Activated T-cell treated with anti-CD3 and anti-CD28 coated beads, Interleukin-2, amount 50 U/mL, for 1 hour (primary cell): ENCODE results near the gene CLDN9.

Experiments
- DNase-seq: peaks from one replicate; pipeline ENCODE4 v3.0.0-alpha.2; 2020

Gene CLDN9

DNA sequence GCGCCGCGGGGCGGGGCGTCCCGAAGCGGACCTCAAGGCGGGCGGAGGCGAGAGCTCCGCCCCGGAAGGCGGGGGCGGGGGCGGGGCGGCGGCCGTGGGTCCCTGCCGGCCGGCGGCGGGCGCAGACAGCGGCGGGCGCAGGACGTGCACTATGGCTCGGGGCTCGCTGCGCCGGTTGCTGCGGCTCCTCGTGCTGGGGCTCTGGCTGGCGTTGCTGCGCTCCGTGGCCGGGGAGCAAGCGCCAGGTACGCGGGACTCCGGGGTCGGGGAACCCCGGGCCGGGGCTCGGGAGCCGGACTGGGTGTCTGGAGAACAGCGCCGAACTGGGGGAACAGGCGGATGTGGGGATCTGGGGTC lies 7.5 kb downstream of the CLDN9 start, which contains the start of gene TNFRSF12A:
Gene TNFRSF12A (plus strand): TSS at position 122 of the 357 bp plus-strand sequence. CDS start 30 bp downstream, at position 152.
- DNase-seq: peak; percentile 73

DNA sequence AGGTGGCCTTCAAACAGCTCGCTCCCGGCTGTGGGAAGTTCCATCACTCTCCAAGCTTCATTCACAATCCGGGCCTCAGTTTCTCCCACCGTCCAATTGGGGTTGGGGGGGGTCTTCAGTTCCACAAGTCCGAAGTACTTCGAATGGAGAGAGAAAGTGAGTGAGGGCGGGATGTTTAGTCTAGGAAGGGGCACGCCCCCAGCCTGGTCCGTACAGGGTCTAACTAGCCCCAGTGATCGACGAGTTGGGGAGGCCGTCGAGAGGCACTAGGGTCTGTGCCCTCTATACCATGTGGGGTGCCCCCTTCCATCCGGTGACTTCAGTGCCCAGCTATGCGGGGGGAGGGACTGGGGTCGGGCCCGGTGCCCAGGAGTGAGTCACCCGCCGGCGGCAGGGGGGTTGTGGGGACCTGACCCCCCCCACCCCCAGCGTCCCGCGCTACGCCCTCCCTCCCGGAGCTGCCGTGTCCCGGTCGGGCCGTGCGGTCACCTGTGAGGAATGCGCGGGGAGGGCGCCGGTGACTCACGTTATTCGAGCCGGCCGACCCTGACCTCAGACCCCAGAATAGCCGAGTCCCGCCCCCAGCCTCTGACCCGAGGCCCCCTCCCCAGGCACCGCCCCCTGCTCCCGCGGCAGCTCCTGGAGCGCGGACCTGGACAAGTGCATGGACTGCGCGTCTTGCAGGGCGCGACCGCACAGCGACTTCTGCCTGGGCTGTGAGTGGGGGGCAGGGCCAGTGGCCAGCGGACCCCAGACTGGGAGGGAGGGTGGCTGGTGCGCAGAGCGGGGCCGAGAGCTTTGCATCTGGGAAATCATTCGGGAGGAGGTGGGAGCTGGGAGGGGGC lies 8.1 kb downstream of the CLDN9 start:
- DNase-seq: peak; percentile 81

DNA sequence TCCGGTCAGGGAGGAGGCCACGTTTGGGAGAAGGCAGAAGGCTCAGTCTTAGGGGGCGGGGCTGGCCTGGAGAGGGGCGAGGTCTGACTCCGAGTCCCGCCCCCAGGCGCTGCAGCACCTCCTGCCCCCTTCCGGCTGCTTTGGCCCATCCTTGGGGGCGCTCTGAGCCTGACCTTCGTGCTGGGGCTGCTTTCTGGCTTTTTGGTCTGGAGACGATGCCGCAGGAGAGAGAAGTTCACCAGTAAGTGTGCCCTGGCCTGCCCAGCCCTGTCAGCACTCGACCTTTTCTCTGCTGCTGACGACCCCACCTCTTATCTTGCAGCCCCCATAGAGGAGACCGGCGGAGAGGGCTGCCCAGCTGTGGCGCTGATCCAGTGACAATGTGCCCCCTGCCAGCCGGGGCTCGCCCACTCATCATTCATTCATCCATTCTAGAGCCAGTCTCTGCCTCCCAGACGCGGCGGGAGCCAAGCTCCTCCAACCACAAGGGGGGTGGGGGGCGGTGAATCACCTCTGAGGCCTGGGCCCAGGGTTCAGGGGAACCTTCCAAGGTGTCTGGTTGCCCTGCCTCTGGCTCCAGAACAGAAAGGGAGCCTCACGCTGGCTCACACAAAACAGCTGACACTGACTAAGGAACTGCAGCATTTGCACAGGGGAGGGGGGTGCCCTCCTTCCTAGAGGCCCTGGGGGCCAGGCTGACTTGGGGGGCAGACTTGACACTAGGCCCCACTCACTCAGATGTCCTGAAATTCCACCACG lies 8.9 kb downstream of the CLDN9 start:
- peak; percentile 84 for DNase-seq

DNA sequence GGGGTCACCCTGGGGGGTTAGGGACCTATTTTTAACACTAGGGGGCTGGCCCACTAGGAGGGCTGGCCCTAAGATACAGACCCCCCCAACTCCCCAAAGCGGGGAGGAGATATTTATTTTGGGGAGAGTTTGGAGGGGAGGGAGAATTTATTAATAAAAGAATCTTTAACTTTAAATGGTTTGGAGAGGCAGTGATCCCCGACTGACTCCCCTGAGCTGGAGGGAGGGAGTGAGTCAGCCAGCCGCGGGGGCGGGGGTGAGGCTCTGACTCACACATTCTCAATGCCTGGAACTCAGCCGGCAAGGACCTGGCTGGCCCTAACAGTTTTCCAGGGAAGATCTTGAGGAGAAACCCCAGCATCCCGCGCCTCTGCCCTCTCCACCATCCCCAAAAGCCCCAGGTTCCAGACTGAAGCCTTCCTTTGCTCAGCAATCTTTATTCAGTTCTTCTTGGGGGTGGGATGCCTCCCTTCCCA lies 9.5 kb downstream of the CLDN9 start:
- DNase-seq: peak; percentile 87

DNA sequence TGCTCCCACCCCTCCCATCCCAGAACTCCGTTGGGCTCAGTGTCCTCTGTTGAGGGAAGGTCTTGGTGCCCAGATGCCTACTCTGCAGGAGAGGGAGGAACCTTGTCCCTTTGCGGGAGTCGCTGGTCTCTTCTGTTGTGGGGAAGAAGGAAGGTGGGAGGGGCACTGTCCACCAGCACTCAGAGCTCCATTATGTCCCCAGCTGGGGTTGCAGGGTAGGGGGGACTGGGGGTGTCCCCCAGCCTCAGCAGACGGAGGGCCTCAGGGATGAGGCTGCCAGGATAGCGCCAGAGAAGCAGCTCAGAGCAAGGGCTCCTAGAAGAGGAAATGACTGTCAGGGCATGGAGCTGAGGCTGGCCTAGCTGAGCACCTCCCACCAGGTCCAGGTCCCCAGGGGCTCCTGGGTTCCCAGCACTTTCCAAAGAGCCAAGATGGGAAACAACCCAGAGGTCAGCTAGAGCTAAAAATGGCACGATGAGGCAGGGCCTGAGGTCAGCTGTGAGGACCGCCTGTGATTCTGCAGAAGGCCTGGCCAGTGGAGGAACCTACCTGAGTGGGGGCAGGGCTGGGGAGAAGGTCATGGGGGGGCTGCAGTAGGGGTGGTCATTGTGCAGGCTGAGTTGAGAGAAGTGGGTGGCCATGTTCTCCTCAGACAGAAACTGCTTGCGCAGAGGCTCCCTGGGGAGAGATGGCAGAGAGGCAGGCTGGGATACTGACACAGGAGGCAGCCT lies 10.1 kb downstream of the CLDN9 start:
- peak; percentile 46 for DNase-seq

DNA sequence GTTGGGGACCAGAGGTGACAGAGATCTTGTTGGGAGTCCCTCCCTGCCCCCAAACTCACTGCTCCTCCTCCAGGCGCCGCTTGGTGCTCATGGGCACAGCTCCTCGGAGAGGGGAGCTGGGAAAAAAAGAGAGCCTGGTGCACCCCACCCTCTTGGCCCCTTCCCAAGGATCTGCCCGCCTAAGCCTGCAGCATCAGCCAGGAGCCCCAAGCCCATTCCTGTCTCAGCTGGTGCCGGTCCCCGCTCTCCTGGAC lies 10.6 kb downstream of the CLDN9 start:
- DNase-seq: peak; percentile 59

DNA sequence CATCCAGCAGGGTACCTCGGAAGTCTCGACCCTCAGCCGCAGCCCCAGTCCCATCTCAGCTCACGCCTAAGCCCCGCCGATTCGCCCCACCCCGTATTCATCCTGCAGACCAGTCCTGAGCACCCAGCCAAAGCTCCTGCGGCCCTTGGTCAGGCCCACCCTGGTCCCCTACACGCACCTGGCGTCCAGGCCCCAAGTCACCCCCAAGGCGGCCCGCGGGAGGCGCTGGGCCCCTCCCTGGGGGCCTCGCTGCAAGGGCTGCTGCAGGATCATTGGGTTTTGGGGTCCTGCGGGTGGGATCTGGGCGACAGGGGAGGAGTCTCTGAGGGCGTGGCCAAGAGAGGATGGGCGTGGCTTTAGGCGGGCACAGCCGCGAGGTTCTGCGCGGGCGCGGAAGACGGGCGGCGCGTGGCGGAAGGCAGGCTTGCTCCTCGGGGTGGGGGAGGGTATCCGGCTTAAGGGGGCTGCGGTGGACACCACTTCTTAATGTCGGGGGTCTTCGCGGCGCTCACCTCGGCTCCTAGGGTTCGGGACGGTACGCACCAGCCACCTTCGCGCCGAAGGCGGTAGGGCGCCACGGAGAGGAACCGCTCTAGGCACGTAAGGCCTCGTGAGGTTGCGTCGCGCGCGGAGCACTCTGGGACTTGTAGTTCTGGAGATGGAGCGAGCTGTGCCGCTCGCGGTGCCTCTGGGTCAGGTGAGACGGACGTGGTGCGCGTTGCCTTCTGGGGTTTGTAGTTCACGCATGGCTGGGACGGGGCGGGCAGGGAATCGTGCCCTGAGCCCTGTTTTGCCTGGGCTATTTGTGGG lies 11.2 kb downstream of the CLDN9 start, which contains the start of the genes HCFC1R1 and THOC6:
Gene HCFC1R1 (minus strand): TSS at position 274 of the 810 bp plus-strand sequence. CDS start 1 bp downstream, at position 273.
Gene THOC6 (plus strand): TSS at position 367 of the 810 bp plus-strand sequence. CDS start 292 bp downstream, at position 659.
- peak; percentile 94 for DNase-seq

DNA sequence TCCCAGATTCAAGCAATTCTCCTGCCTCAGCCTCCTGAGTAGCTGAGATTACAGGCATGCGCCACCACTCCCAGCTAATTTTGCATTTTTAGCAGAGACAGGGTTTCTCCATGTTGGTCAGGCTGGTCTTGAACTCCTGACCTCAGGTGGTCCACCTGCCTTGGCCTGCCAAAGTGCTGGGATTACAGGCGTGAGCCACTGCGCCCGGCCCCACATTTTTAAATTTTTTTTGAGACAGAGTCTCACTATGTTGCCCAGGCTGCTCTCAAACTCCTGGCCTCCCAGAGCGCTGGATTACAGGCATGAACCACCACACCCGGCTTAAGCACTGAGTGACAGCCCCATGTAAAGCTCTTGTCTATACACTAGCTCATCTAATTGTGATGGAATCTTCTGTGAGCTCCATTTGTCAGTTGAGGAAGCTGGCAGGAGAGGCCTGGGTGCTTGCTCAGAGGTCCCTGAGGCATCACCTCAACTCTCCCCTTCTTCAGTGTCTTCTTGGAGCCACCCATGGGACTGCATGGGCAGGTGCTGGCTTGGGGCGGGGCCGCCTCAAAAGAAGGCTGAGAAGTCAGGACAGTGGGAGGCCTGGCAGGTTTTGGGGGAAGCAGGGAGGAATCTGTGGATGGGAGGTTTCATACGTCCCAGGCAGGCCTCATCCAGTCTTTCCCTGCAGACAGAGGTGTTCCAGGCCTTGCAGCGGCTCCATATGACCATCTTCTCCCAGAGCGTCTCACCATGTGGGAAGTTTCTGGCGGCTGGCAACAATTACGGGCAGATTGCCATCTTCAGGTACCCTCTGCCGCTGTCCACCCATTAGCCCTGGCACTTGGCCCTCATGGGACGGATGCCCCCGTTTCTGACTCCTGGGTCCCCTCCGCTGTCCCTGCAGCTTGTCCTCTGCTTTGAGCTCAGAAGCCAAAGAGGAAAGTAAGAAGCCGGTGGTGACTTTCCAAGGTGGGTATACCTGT lies 12.6 kb downstream of the CLDN9 start:
- no peak for DNase-seq

DNA sequence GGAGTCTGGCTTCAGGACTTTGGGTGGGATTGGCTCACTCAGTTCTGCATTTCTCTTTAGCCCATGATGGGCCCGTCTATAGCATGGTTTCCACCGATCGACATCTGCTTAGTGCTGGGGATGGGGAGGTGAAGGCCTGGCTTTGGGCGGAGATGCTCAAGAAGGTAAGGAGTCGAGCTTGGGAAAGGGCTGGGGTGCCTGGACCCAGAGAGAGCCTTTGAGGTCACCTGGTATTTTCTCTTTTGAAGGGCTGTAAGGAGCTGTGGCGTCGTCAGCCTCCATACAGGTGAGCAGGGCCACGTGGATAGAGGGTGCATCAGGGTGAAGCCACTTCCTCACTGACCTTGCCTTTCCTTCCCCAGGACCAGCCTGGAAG lies 13.3 kb downstream of the CLDN9 start:
- no peak for DNase-seq

DNA sequence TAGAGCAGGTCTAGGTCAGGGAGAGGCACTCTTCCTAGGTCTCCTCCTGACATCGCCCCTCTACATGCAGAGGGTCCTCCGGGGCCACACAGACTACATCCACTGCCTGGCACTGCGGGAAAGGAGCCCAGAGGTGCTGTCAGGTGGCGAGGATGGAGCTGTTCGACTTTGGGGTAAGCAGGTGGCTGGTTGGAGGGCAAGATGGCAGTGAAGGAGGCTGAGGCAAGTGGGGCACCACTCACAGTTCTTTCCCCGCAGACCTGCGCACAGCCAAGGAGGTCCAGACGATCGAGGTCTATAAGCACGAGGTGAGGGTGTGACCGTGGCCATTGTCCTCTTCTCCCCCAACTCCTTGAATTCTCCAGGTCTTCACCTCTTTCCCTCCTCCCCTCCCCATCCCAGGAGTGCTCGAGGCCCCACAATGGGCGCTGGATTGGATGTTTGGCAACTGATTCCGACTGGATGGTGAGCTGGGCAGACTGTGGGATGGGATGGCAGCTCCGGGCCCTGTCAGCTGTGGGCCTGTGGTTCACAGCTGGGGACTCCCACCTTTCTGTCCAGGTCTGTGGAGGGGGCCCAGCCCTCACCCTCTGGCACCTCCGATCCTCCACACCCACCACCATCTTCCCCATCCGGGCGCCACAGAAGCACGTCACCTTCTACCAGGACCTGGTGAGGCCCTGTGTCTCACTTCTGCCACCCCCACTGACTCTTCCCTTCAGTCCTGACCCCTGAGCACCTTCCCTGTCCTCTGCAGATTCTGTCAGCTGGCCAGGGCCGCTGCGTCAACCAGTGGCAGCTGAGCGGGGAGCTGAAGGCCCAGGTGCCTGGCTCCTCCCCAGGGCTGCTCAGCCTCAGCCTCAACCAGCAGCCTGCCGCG lies 14.1 kb downstream of the CLDN9 start:
- DNase-seq: no peak

DNA sequence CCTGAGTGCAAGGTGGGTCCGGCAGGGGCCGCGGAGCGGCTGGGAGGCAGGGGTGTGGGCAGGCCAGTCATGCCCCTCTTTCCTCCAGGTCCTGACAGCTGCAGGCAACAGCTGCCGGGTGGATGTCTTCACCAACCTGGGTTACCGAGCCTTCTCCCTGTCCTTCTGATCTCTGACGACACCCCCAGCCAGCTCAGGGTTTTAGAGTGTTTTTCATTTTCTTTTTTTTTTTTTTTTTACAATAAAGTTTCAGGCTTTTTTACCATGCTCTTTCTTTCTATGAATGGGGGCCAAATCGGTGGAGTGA lies 14.7 kb downstream of the CLDN9 start:
- no peak for DNase-seq

DNA sequence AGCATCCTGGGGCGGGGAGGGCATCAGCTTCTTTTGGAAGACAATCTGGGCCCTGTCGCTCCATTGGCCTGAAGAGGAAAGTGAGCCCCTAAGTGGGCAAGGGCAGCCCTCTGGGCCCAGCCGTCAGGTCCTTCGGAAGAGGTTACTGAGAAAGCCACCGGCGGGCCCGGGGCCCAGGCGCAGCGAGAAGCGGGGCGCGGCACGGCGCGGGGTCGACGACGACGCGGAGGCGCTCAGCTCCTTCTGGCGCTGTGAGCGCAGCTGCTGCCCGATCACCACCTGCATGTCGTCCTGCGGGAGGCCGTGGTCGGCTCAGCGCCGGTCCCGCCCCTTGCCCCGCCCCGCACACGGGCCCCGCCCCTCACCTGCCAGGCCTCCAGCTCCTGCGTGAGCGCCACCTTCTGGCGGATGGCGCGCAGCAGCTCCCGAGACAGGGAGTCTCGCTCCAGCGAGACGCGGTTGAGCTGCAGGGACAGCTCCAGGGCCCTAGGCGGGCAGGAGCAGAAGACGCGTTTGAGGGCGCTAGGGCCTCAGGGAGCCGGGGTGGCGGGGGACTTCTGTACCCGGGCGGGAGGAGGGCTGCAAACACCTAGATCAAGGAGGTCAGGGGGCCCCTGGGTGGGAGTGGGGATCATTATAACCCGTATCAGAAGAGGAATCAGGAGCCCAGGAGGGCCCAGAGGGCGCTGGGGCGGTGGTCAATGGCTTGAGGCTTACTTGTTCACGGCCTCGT lies 15.4 kb downstream of the CLDN9 start:
- DNase-seq: peak; percentile 92

DNA sequence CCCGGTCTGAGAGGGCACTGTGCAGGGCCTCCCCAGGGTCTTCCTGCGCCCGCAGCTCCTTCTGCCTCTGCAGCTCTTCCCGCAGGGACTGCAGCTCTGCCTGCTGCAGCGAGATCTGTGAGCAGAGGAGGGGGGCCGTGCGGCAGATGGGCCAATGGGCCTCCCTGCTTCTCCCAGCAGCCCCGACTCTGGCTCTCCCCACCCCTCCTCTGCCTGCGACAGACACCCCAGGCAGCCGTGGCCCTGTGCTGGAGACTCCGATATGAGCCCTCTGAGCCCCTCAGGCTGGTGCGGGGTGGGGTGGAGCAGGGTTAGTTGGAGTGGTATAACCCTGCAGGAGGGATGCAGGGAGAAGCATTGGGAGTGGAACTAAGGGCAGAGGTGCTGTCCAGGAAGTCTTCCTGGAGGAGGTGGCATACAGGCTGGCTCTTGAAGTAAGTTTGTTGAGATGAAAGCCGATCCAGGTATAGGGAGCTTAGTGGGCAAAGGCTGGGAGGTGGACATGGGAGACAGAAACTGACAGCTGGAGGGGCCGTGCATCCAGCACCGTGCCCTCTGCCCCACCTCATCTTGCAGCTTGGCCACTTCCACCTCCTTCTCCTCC lies 16.1 kb downstream of the CLDN9 start:
- DNase-seq: no peak

DNA sequence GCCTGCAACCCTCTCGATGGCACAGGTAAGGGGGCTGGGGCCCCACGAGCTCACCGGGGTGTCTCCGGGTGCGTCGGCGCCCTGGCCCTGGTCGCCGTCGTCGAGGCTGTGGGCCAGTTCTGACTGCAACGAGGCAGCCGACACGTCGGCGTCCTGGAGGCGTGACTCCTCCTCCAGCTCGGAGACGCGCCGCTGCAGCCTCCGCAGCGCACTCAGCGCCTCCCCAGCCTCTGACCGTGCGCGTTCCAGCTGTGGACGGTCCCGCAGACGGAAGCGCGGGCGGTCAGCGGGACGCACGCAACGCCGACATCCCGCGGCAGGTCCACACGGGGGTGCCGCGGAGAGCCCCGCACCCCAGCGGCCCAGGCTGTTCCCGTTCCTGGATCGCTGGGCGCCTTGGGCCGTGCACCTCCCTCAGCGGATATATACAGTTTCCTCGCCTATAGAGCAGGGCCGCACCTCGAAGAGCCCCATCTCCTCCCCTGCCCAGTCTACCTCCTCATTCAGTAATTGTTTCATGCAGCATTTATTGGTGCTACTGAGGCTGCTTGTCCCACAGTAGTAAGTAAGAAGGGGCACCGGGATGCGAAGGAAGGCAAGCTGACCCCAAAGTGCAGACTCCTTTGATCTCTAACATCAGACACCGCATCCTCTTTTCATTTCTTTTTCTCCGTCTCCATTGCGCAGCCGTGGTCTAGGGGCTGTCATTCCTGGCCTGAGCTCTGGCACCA lies 16.9 kb downstream of the CLDN9 start:
- DNase-seq: no peak

DNA sequence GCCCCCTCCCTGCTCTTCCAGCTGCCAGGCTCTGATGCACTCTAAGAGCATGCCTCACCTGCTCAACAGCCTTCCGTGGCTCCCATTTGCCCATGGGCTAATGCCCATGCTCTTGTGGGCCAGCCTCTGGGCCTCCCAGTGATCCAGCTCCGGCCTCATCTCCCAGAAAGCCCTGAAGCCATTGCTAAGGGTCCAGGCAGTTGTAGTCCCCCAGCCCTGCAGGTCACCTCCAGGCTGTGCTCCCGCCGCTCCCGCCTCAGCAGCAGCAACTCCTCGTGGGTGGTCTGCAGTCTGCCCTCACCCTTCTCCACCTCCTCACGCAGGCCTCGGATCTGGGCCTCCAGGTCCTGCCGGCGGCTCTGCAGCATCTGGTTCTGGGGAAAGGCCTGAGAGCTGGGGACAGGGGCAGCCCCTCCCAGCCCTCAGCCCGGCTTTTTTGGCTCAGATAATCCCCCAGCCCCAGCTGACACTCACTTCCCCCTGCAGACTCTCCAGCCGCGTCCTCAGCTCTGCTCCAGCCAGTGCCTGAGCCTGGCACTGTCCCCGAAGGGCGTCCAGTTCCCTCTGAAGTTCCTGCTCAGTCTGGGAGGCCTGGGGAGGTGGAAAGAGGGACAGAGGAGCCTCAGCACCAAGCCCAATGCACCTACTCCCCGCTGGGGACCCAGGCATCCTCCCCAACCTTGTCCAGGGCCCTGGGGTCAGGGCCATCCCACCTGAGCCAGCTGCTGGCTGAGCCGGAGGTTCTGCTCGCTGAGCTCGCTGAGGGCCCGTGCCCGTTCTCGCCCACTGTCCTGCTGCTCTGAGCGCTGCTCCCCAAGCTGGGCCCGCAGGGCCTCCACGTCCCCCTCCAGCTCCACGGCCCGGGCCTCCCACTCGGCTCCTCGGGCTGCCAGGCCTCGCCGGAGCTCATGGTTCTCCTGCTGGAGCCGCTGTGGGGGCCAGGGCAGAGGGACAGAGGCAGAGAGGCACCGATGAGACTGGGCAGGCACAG lies 17.8 kb downstream of the CLDN9 start:
- no peak for DNase-seq

DNA sequence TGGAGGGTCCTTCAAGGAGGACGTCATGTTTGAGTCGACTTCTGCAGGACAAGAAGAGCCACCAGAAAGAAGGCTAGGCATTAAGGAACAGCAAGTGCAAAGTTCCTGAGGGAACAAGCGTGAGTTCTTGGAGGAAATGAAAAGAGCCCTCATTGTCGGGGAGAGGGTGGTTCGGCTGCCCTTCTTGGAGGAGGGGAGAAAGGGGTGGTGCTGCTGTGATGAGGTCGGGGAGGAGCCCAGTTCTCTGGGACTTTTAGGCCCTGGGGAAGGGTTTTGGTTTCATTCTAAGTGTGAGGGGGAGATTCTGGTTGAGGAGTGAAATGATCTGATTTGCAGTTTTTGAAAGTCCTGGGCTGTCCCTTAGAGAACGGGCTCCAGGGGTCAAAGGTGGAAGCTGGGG lies 19.9 kb downstream of the CLDN9 start:
- no peak for DNase-seq

DNA sequence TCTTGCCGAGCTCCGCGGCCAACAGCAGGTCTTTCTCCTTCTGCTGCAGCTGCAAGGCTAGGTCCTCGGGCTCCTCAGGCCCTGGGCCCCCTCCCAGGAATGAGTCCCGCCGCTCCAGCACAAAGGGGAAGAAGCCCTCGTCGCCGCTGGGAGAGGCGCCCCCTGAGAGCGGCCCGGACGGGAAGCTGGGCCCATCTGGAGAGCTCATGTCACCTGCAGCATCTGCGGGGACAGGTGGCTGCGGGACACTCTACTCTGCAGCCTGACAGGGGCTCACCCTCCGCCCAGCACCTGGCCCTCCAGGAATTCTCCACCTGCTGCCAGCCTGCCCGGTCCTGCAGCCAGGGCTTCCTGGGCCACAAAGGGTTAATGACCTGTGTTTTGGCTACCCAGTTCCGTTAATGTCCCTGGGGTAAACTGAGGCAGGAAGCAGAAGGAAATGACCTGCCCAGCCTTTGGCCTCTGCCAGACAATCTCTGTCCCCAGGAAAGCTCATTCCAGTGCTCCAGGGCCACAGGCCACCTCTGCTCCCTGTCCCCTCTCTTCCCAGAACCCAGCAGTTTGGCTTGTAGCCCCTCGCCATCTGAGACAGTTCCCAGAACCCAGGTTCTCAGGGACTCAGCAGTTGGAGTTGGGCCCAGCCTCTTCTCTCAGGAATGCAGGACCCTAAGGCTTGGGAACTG lies 22.7 kb downstream of the CLDN9 start:
- no peak for DNase-seq
